Measurements from ENCODE around the gene VSTM4. TPM values are rescaled to one million over a fixed set of nuclear protein-coding genes. Genes with fewer than 3 reads are reported as not detected.

VSTM4 gene
- total RNA-seq, 1 experiment from 2014 or later, result 0.72 TPM

DNA sequence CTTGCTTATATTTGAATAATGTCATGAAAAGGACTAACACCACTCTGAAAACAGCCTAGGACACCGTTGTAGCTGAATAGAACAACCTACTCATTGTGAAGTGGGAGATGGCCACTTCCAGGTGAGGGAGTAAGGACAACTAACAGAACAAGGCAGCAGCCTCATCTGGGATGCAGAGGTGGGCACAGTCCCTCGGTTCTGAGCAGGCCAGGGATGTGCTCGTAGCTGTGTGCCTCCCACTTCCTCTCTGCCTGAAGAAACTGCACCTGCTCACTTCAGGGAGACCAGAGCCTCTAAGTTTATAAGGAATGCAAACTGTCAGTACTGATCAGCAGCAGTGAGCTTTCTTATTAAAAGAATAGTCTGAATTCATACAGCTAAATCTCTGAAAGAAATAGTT lies 2.5 kb downstream of the VSTM4 start (continued):
- TF ChIP-seq, protein P1, sequence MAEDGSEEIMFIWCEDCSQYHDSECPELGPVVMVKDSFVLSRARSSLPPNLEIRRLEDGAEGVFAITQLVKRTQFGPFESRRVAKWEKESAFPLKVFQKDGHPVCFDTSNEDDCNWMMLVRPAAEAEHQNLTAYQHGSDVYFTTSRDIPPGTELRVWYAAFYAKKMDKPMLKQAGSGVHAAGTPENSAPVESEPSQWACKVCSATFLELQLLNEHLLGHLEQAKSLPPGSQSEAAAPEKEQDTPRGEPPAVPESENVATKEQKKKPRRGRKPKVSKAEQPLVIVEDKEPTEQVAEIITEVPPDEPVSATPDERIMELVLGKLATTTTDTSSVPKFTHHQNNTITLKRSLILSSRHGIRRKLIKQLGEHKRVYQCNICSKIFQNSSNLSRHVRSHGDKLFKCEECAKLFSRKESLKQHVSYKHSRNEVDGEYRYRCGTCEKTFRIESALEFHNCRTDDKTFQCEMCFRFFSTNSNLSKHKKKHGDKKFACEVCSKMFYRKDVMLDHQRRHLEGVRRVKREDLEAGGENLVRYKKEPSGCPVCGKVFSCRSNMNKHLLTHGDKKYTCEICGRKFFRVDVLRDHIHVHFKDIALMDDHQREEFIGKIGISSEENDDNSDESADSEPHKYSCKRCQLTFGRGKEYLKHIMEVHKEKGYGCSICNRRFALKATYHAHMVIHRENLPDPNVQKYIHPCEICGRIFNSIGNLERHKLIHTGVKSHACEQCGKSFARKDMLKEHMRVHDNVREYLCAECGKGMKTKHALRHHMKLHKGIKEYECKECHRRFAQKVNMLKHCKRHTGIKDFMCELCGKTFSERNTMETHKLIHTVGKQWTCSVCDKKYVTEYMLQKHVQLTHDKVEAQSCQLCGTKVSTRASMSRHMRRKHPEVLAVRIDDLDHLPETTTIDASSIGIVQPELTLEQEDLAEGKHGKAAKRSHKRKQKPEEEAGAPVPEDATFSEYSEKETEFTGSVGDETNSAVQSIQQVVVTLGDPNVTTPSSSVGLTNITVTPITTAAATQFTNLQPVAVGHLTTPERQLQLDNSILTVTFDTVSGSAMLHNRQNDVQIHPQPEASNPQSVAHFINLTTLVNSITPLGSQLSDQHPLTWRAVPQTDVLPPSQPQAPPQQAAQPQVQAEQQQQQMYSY (CRISPR knock-in tag; IDR thresholded peaks at IDR 0.05), result no peak
- TF ChIP-seq SP1 (CRISPR knock-in tag; conservative IDR thresholded peaks at IDR 0.05) (no peak), RORB (CRISPR knock-in tag; IDR thresholded peaks at IDR 0.05) (no peak), HMGA2 (CRISPR knock-in tag; IDR thresholded peaks at IDR 0.05) (no peak)

DNA sequence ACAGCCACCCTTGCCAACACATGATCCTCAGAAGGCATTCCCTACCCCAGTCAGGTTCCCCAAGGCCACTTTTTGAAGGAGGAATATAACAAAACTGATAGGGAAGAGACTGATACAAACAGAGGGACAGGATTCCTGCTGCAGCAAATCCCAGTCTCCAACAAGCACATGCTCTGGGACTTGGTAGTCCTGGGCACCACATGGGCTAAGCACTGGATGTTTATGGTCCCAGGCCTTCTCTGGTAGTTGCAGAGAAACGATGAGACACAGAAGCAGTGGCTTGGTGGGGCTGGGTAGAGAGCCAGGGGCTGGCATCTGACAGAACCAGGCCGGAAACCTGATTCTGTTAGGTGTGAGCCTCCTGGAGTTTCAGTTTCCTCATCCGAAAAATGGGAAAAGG lies 3.2 kb downstream of the VSTM4 start:
- peaks cover 21% of the 10 kb centered on the region for H3K27me3 Mint-ChIP-seq (ENCODE audit: low read depth)
- DNase-seq (ENCODE audit: low spot score), result no peak
- no peak overlapping the region for H3K27ac Mint-ChIP-seq
- H3K36me3 Mint-ChIP-seq, result no peaks in the 10 kb centered on the region
- no peak for ATAC-seq
- 0 out of 2 replicates have a peak, but pooled peaks cover 3% of the 10 kb centered on the region for H3K4me1 Mint-ChIP-seq
- POLR2A ChIA-PET, result no interaction called here
- CTCF ChIA-PET, result no interaction called here
- no peak overlapping the region for H3K4me3 Mint-ChIP-seq
- no peaks in the 10 kb centered on the region for H3K9me3 Mint-ChIP-seq
- TF ChIP-seq FOXP1 (CRISPR knock-in tag; IDR thresholded peaks at IDR 0.05; ENCODE audit: borderline replicate concordance) (no peak), CBFB (CRISPR knock-in tag; IDR thresholded peaks at IDR 0.05; ENCODE audit: low read depth) (no peak), FOXK1 (CRISPR knock-in tag; IDR thresholded peaks at IDR 0.05) (no peak), TP53 (CRISPR knock-in tag; IDR thresholded peaks at IDR 0.05) (no peak), JUN (CRISPR knock-in tag; IDR thresholded peaks at IDR 0.05) (no peak), NFATC4 (CRISPR knock-in tag; IDR thresholded peaks at IDR 0.05) (no peak), CREM (CRISPR knock-in tag; IDR thresholded peaks at IDR 0.05) (no peak), ZBTB21 (CRISPR knock-in tag; IDR thresholded peaks at IDR 0.05; ENCODE audit: borderline replicate concordance) (no peak), ZNF416 (CRISPR knock-in tag; IDR thresholded peaks at IDR 0.05) (no peak), NR1H2 (CRISPR knock-in tag; IDR thresholded peaks at IDR 0.05) (no peak), EMX1 (CRISPR knock-in tag; IDR thresholded peaks at IDR 0.05) (no peak), ZNF423 (CRISPR knock-in tag; IDR thresholded peaks at IDR 0.05) (no peak)
- TF ChIP-seq, protein P2, sequence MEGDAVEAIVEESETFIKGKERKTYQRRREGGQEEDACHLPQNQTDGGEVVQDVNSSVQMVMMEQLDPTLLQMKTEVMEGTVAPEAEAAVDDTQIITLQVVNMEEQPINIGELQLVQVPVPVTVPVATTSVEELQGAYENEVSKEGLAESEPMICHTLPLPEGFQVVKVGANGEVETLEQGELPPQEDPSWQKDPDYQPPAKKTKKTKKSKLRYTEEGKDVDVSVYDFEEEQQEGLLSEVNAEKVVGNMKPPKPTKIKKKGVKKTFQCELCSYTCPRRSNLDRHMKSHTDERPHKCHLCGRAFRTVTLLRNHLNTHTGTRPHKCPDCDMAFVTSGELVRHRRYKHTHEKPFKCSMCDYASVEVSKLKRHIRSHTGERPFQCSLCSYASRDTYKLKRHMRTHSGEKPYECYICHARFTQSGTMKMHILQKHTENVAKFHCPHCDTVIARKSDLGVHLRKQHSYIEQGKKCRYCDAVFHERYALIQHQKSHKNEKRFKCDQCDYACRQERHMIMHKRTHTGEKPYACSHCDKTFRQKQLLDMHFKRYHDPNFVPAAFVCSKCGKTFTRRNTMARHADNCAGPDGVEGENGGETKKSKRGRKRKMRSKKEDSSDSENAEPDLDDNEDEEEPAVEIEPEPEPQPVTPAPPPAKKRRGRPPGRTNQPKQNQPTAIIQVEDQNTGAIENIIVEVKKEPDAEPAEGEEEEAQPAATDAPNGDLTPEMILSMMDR (IDR thresholded peaks at IDR 0.05), result no peak
- TF ChIP-seq, protein P3, sequence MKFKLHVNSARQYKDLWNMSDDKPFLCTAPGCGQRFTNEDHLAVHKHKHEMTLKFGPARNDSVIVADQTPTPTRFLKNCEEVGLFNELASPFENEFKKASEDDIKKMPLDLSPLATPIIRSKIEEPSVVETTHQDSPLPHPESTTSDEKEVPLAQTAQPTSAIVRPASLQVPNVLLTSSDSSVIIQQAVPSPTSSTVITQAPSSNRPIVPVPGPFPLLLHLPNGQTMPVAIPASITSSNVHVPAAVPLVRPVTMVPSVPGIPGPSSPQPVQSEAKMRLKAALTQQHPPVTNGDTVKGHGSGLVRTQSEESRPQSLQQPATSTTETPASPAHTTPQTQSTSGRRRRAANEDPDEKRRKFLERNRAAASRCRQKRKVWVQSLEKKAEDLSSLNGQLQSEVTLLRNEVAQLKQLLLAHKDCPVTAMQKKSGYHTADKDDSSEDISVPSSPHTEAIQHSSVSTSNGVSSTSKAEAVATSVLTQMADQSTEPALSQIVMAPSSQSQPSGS (CRISPR knock-in tag; IDR thresholded peaks at IDR 0.05; ENCODE audit: borderline replicate concordance, low read depth), result no peak
- TF ChIP-seq, protein P4, sequence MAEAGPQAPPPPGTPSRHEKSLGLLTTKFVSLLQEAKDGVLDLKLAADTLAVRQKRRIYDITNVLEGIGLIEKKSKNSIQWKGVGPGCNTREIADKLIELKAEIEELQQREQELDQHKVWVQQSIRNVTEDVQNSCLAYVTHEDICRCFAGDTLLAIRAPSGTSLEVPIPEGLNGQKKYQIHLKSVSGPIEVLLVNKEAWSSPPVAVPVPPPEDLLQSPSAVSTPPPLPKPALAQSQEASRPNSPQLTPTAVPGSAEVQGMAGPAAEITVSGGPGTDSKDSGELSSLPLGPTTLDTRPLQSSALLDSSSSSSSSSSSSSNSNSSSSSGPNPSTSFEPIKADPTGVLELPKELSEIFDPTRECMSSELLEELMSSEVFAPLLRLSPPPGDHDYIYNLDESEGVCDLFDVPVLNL (CRISPR knock-in tag; IDR thresholded peaks at IDR 0.05; ENCODE audit: borderline replicate concordance, low read depth), result no peak
- TF ChIP-seq, protein P5, sequence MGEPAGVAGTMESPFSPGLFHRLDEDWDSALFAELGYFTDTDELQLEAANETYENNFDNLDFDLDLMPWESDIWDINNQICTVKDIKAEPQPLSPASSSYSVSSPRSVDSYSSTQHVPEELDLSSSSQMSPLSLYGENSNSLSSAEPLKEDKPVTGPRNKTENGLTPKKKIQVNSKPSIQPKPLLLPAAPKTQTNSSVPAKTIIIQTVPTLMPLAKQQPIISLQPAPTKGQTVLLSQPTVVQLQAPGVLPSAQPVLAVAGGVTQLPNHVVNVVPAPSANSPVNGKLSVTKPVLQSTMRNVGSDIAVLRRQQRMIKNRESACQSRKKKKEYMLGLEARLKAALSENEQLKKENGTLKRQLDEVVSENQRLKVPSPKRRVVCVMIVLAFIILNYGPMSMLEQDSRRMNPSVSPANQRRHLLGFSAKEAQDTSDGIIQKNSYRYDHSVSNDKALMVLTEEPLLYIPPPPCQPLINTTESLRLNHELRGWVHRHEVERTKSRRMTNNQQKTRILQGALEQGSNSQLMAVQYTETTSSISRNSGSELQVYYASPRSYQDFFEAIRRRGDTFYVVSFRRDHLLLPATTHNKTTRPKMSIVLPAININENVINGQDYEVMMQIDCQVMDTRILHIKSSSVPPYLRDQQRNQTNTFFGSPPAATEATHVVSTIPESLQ (CRISPR knock-in tag; IDR thresholded peaks at IDR 0.05), result no peak
- TF ChIP-seq, protein P6, sequence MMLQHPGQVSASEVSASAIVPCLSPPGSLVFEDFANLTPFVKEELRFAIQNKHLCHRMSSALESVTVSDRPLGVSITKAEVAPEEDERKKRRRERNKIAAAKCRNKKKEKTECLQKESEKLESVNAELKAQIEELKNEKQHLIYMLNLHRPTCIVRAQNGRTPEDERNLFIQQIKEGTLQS (CRISPR knock-in tag; conservative IDR thresholded peaks at IDR 0.05), result no peak
- TF ChIP-seq, protein P7, sequence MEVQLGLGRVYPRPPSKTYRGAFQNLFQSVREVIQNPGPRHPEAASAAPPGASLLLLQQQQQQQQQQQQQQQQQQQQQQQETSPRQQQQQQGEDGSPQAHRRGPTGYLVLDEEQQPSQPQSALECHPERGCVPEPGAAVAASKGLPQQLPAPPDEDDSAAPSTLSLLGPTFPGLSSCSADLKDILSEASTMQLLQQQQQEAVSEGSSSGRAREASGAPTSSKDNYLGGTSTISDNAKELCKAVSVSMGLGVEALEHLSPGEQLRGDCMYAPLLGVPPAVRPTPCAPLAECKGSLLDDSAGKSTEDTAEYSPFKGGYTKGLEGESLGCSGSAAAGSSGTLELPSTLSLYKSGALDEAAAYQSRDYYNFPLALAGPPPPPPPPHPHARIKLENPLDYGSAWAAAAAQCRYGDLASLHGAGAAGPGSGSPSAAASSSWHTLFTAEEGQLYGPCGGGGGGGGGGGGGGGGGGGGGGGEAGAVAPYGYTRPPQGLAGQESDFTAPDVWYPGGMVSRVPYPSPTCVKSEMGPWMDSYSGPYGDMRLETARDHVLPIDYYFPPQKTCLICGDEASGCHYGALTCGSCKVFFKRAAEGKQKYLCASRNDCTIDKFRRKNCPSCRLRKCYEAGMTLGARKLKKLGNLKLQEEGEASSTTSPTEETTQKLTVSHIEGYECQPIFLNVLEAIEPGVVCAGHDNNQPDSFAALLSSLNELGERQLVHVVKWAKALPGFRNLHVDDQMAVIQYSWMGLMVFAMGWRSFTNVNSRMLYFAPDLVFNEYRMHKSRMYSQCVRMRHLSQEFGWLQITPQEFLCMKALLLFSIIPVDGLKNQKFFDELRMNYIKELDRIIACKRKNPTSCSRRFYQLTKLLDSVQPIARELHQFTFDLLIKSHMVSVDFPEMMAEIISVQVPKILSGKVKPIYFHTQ (CRISPR knock-in tag; IDR thresholded peaks at IDR 0.05), result no peak

Measured in WTC11 (cell line).